NCI-H748 (cell line): ENCODE results near the gene SREBF2.
"Not testable (repeated sequence)": the region's sequence is repeated elsewhere in the genome, so short reads cannot be mapped to it uniquely, and the experiment has no call there.

ENCODE experiments used
- DNase-seq: peaks from one replicate; lab custom pipeline; 2025; ENCODE audit not compliant: unreplicated experiment; lab: John Stamatoyannopoulos, UW

The SREBF2 gene

DNA sequence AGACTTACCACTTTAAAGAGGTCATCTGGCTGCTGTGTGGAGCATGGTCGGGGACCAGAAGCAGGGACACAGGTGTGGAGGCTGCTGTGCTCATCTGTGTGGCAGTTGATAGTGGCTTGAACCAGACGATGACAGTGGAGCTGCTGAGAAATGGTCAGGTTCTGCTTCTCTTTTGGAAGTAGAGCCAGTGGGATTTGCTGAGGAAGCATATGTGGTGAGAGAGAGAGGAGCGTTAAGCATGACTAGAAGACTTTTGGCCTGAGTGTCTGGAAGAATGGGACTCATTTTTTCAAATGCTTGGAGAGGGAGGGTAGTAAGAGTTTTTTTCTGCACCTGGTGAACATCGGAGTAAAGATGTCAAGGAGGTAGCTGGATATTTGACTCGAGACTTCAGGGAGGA is 12.5 kb upstream of the SREBF2 start:
- DNase-seq, result no peak

DNA sequence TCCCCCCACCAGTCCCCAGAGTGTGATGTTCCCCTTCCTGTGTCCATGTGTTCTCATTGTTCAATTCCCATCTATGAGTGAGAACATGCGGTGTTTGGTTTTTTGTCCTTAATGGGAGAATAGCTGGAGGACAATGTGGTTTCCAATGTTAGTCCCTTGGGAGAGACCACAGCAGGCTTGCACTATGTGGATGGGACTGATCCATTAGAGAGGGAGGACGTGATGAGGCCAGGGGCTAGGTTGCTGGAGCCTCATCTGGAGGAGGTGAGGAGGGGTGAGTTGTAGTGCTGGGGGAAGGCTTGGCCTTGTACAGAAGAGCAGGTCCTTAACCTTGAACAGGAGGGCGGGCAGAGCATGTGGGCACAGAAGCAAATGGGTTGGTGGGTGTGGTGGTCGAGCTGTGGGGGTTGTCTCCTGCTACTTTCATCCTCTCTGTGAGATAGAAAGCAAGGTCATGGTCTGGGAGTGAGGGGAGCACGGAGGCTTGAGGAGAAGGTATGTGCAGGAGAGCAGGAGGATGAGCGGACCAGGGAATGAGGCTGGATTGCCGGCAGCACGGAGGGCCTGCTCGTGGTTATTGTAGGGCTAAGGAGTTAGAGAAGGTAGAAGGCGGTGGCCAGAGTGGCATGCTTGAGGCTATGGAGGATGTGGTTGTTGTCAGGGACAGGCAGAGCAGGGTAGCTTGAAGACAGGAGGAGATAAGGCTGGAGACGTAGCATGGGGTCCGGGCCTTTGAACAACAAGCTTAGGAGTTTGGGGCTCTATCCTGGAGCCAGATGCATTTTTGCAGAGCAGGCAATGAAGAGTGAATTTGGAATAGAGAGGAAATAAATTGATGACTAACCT is 11.2 kb upstream of the SREBF2 start:
- no peak for DNase-seq

DNA sequence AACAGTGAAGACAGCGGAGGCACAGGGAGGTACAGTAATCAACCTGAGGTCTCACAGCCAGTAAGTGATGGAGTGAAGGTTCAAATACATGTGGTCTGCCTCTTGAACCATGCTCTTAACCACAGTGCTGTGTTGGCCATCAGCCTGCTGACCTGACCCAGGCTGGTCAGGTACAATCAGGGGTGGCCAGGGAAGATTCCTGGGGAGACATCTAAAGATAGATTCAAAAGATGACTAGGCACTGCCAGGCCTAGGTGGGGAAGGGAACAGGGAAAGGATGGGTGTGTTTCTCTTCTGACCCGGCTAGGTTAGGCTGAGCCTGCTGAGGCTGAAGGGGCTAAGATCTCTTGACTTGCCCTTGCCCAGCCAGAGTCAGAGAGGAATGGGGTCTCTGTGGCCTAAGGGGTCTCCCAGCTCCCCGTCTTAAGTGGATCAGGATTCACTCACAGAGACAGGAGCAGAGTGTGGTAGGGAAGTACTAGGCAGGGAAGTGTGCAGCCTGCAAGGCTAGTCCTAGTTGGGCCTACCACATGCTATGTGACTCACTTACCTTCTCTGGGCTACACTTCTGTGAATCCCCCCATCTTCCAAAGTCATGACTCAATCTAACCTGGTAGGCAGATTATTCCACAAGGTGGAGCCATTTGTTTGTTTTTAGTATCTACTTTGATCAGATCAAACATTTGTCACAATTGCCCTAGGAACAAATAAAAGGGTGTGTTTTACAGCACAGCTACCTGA is 10.4 kb upstream of the SREBF2 start:
- peak; percentile 85 for DNase-seq

DNA sequence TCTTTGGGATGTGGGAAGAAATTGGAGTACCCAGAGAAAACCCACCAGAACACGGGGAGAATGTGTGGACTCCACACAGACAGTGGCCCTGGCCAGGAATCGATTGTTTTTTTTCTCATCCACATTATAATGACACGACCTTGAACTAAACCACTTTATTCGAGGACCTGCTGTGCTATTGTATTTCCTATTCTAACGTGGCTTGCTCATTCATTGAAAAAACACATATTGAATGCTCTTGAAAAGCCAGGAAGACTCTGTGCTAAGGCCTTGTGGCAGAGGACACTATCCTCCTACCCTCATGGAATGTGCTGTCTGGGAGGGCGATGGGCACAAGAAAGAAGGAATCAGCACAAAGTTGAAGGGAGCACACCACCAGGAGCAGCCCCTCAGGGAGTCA is 9.1 kb upstream of the SREBF2 start:
- DNase-seq, result no peak

DNA sequence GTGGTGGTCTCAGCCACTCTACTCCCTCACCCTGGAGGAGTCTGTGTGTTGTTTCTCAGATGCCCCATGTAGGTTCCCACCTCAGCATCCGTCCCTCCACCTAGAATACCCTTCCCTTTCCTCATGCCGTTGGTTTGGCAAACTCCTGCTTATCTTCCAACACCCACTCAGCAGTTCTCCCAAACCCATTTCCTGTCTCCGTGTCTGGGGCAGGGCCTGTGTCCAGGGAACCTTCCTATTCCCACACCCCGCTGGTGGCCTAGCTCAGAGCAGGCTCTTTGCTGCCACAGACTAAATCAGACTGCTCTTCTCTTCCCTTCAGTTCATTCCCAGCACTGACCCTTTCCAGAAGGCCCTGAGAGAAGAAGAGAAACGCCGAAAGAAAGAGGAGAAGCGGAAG is 7.5 kb upstream of the SREBF2 start:
- no peak for DNase-seq

DNA sequence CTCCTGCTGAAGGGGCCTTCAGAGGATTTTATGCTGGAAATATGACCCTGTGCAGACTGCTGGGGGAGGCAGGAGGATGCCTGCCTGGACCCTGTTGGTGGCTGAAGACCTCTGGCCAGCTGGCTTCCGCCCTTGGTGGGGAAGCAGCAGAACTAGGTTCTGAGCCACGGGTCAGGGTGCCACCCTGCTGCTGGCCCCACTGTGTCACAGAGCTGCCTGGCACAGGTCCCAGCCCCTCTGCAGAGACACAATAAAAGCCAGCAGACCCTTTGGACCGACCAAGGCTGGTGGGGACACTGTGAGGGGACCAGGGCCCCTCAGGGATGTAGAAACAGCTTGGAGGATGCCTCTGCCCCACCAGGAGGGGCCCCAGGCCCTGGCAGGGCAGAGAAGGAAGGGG is 6.9 kb upstream of the SREBF2 start:
- no peak for DNase-seq

DNA sequence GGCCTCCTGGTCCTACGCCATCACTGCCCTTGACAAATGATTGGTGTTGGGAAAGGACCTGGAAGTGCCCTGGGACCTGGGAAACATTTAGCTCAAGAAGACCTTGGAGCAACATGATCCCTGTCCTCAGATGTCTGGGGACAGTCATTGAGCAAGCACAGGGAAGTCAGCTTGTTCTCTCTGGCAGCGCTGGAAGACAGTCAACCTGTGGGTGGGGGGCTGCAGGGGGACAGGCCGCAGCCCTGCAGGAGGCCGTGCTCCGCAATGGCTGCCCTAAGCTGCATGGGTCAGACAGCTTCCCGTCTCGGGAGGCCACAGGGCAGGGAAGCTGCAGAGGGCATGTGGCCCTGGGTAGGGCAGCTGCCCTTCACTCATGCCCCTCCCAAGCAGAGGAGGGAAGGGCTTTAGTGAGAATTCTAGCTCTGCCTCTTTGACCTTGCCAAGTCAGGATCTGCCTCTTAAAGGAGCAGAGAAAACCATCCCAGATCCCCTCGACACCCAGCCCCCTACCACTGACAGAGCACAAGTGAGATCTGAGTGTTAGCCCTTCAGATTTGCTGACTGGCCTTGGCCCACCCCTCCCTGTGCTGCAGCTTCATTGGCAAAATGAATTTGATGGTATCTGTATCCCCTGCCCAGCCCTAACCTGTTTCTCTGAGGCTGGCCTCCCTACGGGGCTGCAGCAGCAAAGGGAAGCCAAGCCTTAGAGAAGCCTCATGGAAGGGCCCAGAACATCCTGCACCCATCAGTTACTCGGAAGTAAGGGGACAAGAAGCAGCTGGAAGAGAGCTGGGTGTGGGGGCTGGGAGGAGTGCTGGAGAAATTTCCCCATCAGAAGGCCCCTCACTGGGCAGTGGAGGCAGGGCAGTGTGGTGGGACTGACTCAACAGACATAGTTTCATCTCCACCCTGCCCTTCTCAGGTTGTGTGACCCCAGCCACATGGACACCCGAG is 6.2 kb upstream of the SREBF2 start:
- DNase-seq, result no peak

DNA sequence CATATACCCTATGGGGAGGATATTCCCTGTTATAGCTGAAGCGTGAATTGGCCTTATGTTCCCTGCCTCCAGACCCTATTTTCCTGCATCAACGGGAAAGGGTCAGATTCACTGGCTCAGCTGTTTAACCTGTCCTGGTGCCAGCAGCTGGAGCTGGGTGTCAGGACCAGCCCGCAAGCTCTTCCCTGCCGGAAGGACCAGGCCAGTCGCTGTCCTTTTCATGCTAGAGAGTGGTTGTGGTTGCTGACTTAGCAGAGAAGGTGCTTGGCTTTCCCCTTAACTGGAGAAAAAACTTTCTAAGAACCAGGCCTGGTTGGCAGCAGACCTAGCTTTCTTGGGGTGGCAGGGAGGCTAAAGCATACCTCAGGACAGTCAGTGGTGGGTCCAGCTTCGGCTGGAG is 5.2 kb upstream of the SREBF2 start:
- DNase-seq, result no peak

DNA sequence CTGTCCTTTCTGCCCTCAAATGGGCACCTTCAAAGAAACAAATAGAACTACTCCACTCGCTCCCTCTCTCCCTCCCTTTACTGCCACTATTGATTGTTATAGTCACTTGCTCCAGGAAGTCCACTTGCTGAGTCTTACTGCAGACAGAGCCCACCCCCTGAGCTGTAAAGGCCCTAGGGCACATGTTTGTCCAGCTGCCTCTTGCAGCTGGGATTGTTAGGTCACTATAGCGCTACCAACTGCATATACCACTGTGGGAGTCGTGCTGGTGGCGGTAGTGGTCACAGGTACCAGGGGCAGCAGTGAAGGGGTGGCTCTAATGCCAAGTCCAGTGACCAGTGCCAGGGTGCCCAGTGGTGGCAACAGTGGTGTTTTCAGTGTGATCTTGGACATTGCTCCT is 4.4 kb upstream of the SREBF2 start:
- DNase-seq, result peak; percentile 93

DNA sequence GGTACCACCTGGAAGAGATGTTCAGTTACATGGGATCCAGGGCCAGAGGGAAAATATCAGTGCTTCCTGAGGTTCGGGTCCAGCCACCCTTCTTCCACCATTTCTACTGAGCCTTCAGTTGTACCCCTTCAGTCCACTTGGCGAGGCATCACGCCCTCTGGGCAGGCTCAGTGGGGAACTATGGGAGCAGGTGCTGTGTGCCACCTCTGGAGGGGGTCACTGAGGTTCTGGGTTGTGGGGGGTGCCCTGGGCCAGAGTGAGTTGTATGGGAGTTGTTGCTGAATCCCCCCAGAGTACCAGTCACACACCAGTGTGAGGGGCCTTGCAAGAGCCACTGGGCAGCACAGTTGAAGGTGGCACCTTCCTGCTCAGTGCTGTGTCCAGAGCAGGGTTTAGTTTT is 2.7 kb upstream of the SREBF2 start:
- peak; percentile 28 for DNase-seq

DNA sequence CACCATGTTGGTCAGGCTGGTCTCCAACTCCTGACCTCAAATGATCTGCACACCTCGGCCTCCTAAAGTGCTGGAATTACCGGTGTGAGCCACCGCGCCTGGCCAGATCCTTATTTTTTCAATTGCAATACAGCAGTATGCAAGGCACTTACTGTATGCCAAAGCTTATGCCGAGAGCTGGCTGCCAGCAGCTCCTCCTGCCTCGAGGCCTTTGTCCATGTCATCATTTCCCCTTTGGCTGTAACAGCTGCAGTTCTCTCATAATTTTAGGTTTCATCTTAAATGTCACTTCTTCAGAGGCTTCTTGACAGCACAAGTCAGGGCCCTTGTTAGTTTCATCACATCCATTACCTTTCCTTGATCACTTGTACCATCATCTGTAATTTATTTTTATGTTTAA is 1.5 kb upstream of the SREBF2 start:
- DNase-seq, result no peak

DNA sequence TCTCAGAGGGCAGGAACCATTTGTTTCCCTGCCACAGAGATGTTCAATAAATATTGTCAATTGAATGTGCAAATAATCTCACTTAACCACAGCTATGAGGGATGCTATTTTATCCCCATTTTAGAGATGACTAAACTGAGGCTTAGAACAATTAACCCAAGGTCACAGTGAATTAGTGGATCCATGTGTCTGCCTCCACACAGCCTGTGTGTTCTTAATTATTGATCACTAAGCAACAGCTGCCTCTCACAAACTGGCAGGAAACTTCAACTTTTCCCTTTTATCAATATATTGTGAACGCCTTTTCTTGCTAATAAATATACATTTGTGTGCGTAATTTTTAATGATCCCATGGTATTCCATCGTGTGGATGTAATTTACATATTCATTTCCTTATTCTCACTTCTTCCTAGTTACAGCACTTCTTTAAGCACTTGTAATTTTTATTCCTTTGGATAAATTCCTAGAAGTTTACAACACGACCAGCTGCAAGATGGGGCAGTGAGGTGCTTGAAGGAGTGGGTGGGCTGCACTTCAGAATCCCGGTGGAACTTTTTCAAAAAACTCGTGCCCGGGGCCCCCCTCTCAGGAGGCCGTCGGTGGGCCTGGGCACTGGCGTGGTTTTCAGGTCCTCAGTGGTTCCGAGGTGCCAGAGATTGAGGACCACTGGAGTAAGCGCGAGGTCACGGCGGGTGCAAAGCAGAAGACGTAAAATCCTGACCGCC is 915 bp upstream of the SREBF2 start:
- DNase-seq, result peak; percentile 40

DNA sequence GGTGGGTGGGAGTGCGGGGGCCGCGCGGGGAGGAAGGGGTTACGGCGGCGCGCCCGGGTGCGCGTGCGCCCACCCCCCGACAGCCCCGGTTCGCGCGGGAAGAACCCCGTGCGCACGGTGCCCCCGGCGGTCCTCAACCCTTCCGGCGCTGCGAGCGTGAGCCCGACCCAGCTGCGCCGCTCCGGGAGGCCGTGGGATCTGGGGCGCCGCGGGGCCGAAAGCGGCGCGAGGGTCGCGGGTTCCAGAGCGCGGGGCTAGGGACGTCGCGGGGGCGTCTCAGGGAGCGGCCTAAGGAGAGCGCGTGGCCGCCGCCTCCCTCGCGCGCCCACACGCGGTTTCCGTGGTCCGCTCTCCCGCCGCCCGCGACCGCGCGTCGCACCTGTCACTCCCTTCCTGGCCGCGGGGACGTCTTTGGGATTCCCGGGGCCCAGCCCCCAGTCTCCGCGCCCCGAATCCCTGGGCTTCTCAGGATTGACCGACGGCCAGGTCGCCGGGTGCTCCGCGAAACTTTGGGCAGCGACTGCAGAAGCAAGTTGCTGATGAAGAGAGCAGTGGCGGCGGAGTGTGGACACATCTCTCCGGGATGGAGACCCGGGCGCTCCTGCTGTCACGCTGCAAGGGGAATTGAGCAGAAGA is 582 bp downstream of the SREBF2 start:
- peak; percentile 68 for DNase-seq

DNA sequence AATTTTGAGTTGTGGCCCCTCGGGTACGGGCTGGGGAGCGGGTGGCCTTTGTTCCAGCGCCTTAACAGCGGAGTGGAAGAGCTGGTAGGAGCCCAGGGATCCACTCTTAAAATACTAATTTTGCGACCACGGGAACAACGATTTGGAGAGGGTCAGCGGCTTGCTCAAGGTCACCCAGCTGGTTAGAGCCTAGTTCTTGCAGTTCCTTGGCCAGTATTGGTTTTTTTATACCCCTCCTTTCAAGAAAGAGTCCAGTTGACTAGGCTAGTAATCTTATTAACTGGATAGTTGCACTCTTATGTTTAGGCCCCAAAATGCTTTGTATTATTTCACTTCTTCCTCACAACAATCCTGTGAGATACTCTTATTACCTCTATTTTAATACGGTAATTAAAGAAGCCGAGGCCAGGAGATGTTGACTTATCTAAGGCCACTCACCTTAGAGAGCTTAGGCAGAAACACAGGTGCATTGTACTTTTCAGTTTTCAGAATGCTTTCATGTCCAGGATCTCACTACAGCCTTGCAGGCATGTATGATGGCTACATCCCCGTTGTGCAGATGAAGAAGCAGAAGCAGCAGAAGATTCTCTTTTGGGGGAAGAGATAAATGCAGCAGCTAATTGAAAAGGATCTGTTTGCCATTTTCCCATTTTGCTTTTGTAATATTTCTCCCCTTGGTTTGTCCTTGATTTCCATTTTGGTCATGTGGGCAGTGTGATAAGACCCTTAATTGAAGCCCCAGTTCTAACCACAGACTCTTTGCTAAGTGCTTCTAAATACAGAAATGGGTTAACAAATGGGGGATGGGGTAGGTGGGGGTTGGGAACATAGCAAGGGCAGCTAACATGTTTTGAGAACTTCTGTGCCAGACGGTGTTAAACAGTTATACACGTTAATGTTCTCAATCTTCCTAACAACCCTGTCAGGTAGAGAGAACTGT is 1.4 kb downstream of the SREBF2 start:
- DNase-seq, result peak; percentile 37

DNA sequence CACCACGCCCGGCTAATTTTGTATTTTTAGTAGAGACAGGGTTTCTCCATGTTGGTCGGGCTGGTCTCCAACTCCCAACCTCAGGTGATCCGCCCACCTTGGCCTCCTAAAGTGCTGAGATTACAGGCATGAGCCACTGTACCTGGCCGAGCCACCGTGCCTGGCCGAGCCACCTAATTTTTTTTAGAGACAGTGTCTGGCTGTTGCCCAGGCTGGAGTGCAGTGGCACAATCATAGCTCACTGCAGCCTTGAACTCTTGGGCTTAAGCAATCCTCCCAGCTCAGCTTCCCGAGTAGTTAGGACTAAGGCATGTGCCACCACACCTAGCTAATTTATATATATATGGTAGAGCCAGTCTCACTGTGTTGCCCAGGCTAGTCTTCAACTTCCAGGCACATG is 2.6 kb downstream of the SREBF2 start:
- DNase-seq, result not testable (repeated sequence)

DNA sequence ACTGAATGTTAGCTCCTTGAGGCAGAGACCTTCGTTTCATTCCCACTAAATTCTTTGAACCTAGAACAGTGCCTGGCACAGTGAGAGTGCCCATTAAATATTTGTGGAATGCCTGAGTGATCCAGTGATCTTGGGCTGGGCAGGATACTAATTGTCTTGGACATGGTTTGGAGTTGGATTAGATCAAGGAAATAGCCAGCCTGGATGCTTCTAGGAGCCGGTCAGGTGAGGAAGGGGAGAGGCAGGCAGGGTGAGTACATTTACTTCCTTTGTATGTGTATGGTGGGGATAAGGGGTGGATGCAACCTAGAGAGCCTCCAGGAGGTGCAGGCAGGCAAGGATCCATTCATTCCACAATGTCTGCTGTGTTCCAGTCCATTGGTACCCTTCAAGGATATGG is 3.6 kb downstream of the SREBF2 start:
- DNase-seq, result no peak

DNA sequence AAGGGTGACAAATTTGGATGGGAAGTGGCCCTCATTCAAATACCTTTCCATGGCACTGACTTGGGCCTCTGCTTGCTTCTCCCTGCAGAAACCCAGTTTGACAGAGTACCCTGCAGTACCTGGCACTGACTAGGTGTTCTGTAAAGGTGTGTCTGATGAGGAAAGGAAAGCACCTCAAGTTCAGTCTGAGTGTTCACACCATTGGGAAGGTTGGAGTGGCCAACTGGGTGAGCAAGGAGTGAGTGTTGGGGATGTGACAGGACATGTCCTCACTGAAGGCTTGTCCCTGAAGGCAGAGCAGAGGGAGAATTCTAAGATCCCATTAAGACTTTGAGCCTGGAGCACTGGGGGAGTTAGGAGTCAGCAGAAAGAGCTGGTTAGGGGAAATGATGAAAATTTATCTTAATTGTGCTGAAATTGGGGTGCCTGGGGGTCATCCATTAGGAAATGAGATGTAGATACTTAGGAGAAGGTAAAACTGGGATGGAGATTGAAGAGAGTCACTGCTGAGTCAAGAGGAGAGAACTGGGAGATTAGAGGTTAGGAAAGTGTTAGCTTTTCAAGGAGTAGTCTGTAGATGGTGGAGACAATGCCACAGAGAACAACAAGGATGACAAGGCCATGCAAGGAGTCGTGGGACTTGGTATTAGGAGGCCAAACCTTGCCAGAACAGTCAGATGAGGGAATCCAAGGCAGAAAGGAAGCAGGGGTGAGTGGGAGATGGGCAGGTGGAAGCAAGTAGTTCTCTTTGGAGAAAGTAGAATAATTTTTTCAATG is 6.1 kb downstream of the SREBF2 start:
- DNase-seq, result no peak

DNA sequence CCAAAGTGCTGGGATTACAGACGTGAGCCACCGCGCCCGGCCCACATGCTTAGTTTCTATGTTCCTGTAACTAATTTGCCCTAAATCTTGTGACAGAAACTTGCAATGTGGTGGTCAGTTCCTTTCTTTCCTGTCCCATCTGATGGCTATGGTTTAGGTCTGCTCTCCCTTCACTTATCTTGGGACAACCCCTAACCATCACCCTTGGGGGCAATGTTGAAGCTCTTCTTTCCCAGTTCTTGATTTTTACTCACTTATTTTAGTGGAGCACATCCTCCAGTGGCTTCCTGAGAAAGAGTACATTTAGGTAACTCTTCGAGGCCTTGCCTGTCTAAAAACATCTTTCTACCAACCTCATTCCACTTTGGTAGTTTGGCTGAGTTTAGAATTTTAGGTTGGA is 7.3 kb downstream of the SREBF2 start:
- DNase-seq, result no peak
